T1000 (cell line): Measurements from ENCODE around the gene TSEN54.
A peak's percentile ranks its signal among the peaks of the same experiment; 100 is the strongest.
"Not testable (repeated sequence)": the region's sequence is repeated elsewhere in the genome, so short reads cannot be mapped to it uniquely, and the experiment has no call there.

ENCODE experiments used
- DNase-seq: peaks from one replicate; lab custom pipeline; 2025; ENCODE audit warnings: mixed read lengths; lab: John Stamatoyannopoulos, UW

The TSEN54 gene

DNA sequence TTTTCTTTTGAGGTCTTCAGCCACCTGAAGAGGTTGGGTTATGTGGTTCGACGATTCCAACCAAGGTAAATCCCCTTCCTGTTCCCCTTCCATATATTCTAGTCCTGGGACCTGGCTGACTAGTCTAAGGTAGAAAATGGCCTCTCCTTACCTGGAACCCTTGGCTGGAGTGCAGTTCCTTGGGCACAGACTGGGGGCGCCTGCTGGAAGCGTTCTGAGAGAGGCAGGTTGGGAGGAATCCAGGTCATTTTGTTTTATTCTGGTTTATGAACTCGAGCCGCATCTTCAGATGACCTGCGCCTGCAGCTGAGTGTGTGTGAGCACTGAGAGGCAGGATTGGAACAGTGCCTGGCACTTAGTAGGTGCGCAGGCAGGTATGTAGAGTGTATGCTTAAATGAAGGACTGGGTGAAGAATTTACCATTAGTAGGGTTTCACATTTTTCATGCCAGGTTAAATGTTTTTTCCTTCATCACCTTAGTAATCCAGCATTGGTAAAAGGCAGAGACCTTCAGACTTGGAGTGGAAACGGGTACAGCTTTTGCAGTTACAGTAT, 2.7 kb downstream of the TSEN54 start:
- DNase-seq: no peak

DNA sequence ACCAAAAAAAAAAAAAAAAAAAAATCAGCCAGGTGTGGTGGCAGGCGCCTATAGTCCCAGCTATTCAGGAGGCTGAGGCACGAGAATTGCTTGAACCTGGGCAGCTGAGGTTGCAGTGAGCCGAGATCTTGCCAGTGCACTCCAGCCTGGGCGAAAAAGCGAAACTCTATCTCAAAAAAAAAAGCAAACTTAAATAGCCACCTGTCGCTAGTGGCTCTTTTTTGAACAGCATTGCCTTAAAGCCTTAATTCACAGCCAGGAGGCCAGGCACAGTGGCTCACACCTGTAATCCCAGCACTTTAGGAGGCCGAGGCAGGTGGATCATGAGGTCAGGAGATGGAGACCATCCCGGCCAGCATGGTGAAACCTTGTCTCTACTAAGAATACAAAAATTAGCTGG, 4.1 kb downstream of the TSEN54 start:
- not testable (repeated sequence) for DNase-seq

DNA sequence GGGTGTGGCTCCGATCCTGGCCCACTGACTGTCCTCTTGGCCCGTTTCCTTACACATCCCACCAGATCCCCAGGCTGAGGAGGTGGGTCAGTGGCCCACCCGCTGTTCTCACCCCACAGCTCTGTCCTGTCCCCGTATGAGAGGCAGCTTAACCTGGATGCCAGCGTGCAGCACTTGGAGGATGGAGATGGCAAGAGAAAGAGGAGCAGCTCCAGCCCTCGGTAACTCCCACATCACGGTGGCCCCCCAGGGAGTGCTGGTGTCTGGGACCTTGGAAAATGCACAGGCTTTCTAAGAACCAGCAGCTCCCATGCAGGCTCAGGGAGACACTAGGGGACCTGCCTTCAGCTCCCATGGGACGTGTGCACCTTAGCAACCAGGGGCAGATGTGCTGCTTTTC, 5.0 kb downstream of the TSEN54 start:
- no peak for DNase-seq

DNA sequence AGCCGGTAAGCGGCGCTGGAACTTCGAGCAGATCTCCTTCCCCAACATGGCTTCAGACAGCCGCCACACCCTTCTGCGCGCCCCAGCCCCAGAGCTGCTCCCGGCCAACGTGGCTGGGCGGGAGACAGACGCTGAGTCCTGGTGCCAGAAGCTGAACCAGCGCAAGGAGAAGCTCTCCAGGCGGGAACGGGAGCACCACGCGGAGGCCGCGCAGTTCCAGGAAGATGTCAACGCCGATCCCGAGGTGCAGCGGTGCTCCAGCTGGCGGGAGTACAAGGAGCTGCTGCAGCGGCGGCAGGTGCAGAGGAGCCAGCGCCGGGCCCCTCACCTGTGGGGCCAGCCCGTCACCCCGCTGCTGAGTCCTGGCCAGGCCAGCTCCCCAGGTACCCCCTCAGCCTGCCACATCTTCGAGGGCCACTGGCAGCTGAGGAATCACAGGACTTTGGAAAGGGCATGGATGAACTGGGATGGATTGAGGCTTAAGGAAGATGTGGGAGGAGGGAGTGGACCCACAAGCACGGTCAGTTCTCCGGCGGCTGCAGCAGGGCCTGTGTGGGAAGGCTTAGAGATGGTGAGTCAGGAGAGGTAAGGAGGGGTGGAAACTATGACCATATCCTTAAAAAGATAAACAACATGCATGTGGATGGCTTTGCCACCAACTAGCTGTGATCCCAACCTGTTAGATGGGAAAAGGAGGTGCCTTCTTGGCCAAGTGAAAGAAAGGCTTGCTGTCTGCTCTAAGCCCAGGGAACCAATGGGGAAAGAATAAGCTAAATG, 5.8 kb downstream of the TSEN54 start:
- no peak for DNase-seq

DNA sequence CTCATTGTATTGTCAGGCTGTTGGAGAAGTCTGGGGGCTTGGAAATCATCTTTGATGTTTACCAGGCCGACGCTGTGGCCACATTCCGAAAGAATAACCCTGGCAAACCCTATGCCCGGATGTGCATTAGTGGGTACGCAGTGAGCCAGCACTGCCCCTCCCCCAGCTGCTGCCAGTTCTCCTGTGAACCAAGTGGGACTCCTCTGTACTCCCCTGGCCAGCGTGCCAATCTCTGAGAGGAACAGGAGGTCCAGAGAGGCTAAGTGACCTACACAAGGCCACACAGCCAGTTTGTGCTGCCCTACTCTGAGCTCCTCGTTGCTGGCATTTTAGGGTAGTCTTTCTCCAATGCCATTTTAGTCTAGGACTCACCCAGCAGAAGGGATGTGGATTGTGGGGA, 7.3 kb downstream of the TSEN54 start:
- DNase-seq: no peak

DNA sequence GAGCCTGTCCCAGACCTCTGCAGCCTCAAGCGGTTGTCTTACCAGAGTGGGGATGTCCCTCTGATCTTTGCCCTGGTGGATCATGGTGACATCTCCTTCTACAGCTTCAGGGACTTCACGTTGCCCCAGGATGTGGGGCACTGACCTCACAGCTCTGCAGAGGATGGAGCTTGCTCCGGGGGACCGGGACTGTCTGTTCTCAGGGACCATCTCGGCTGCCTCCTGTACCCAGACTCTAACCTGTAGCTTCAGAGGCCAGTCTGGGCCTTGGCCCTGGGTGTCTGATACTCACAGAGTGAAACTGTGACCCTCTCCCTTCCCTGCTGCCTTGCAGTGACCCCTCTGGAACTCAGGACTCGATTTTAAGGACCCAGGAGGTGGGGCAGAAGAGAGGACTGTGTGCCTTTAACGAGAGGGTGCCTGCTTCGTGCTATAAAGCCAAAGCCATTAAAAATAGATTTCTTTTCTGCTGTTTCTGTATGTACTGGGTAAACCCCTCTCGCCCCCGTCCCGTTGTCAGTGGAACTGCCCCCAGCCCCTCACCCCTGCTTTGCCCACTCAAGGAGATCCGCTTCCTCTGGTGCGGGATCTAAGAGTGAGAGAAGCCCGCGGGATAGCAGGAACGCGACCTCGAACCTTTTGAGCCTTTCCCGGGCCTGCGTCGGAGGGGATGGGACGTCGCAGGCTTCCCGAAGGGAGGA, 8.1 kb downstream of the TSEN54 start:
- no peak for DNase-seq

DNA sequence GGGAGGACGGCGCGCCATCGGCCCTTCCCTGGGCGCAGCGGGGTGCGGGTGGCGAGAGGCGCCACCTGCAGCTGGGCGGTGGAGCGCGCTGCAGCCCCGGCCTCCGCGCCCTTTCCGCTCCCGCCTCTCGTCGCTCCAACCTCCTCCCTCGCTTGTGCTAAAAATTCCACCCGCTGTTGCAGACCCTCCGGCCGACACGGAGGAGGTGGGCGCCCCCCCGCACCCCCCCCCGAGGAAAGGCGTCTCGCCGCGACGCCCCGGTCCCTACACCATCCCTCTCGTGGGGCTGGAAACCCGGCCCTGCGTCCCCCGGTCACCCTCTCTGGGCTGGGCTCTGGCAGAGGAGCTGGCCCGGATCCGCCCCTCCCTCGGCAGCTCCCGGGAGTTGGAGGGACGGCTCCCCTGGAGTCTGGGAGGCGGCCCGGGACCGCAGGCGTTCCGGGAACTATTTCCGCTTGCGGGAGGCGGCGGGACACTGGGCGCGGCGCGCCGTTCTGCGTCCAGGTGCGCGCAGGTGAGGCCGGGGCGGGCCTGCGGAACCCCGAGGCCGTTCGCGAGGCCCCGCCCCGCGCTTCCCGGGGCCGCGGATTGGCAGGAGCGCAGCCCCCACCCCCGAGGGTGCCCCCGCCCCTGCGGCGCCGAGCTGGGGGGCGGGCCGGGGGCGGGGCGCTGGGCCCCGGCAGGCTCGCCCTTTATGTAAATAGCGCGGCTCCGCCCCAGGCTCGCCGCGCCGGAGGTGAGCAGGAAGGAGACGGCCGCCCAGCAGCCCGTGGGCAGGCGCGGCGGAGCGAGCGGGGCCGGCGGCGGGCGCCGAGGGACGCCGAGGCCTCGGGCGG, 8.9 kb downstream of the TSEN54 start, which contains the start of gene LLGL2:
TSS of gene LLGL2 (plus strand) at position 728 of the 836 bp plus-strand sequence. CDS start 17,730 bp downstream, outside the sequence.
- peak; percentile 31 for DNase-seq

DNA sequence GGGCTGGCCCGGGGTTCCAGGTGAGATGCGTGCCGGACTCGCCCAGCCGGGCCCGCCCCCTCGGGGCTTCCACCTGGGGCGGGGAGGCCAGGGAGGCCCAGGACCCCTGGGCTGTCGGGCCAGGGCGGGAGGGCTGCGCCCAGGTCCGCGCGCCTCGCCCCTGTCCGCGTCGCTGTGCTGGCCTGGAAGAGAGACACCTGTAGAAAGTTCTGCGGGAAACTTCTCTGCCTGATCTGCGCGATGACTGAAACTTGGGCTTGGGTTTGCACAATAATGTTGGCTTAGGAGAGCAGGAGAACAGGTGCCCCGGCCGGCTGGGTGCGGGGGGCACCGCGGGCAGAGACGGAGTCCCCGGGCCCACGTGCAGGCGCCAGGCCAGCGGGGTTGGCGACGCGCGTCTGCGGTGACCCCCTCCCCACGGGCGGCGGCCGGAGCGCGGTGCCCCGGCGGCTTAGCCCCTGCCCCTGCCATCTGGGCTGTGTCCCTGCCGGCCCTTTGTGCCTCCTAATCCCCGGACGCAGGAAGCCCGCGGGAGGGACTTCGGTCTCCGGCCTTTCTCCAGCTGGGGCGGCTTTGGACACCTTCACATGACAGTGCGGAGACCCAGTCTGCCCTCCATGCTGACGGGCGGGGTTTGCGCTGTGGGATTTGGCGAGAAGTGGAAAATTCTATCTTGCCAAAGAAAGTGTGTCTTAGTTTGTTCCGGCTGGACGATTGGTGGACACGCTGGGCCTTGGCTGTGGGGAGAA, 9.7 kb downstream of the TSEN54 start:
- no peak for DNase-seq

DNA sequence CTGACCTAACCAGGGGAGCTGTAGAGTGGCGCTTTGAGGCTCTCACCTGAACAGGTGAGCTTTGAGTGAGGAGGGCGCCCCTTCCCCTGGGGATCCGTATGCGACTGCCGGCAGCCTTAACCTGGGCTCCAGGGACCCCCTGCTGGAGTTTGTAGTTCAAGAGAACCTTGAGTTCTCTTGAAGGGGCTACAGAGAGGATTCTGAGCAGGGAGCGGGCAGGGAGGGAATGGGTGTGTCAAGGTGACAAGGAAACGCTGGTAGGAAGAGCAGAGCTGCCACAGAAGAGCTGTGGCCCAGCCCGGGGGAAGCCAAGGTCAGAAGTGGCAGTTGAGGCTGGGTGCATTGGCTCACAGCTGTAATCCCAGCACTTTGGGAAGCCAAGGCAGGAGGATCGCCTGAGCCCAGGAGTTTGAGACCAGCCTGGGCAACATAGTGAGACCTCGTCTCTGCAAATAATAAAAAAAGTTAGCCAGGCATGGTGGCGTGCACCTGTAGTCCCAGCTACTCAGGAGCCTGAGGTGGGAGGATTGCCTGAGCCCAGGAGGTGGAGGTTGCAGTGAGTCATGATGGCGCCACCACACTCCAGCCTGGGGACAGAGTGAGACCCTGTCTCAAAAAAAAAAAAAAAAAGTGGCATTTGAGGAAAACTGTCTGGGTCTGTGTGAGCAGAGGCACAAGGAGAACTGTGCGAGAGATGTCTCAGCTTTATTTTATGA, 10.4 kb downstream of the TSEN54 start:
- DNase-seq: no peak

DNA sequence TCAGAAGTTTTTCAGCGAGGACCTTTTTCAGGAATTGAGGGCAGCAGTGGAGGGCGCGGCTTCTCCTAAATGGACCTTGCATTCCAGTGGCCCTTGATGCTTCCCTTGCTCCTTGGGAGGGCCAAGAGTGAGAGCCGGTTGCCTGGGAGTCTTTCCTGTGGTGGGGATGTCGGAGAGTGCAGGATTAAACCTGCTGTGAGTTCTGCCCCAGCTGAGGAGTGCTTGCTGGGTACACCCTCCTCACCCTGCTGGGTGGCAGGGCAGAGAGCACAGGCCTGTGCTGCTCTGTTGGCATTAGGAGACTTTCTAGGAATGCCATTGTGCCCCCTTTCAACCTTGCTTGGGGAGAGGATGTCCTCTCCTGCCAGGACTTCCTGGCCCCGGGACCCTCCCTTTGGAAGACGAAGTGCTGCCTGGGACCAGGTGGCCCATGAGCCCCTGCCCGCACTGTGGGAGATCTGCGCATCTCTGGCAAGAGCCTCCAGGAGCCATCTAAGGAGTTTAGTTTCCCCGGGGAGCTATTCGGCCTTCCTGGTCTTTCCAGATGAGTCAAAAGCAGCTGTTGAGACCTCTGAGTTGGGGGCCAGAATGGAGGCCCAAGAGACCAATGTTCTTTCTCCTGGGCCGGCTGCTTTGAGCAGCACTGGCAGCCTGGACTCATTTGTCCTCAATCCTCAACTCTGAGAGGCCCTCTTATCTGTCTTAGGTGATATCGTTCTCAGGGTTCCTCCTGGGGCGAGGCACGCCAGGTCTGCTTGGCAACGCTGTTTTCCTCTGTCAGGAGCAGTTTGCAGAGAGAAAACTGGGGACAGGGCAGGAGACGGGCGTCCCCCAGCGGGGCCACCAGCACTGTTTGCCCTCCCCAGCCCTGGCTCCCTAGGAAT, 14.8 kb downstream of the TSEN54 start:
- no peak for DNase-seq

DNA sequence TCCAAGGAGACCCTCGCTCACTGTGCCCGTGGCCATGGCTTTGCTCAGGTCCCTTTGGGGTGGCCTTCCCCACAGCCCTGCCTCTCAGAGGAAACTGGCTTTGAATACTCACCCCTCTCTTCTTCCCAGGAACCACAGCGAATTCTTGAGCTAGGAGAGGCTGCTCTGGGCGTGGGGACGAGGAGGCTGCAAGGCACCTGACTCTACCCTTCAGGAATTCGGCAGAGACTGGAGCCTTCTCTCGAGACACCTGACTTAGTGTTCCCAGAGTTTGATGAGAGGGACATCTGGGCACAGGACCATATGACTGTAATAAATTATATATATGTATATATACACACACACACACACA, 15.4 kb downstream of the TSEN54 start:
- no peak for DNase-seq

DNA sequence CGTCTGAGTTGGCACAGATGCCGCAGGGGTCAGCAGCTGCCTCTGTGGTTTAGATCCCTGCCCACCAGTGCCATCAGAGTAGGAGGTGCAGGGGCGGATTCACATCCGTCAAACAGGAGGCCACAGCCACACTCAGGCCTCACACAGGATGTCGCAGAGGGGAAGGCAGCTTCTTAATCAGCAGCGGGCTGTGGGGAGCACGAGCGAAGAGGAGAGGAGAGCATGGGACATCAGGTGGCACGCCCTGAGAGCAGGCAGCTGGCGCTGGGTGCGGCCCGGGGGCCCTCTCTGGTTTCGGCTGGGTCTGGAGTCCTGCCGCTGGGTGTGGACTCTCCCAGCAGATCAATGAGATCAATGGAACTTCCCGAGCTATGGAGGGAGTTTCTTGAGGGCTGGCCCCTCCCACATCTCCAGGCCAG, 18.8 kb downstream of the TSEN54 start:
- no peak for DNase-seq

DNA sequence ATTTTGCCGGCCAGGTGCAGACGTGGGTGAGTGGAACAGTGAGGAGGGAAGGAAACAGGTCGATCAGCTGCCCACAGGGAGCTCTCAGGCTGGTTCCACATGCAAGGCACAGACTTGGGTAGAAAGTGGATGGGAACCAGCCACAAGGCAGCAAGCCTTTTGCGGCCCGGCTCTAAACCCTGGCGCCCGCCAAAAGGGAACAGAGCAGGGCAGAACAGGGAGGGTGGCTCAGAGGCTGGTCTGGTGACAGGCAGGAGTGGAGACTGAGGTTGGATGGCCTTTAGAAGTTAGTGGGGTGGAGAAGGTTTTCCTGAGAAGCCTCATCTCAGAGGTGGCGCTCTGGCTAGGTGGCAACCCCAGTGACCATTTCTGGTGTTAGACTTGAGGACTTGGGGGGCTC, 19.5 kb downstream of the TSEN54 start:
- DNase-seq: no peak

DNA sequence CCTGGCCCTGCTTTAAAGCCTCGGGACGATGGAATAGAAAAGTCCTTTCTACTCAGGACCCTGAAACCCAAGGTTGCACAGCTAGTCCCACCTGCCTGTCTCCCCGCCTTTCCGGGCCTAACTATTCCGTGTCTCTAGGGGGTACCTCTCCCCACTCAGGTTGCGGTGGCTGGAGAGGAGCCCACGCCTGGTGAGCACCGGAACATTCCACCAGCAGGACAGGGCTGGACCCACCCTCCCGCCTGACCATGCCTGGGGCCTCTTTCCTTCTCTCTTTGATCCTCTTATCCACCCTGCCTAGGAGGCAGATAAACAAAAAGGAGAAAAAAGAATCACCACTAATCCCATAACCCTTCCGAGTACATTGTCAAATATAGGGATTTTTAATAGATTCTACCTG, 20.0 kb downstream of the TSEN54 start:
- no peak for DNase-seq

DNA sequence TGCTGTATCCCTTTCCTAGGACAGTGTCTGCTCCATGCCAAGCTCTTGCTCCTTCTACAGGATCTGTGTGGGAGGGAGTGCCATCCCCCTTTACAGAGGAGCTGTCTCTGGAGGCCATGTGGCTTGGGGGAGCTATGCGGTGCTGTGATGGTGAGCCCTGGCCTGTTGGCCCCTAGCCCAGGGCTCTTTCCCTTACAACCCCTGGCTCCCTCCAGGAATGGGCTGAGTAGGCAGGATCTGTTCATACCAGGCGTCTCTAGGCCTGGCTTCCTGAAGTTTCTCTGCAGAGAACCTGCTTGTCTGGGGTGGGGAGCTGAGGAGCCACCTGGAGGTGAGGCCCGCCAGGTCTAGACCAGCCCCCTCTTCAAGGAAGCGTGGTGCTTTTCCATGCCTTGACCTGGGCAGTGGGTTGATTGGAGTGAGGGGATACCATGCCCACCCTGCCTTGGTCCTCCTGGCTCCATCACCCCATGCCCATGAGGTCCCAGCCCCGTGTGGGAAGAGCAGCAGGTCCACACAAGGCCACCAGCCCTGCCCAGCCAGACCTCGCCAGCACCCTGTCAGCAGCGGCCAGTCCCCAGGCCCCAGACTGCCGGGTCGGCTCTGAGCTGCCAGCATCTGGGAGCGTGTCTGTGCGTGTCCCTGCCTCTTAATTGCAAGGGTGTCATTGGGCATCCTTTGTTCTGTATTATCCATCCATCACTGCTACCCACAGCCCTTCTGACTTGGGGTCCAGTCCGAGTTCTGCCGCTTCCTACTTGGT, 23.8 kb downstream of the TSEN54 start:
- no peak for DNase-seq

DNA sequence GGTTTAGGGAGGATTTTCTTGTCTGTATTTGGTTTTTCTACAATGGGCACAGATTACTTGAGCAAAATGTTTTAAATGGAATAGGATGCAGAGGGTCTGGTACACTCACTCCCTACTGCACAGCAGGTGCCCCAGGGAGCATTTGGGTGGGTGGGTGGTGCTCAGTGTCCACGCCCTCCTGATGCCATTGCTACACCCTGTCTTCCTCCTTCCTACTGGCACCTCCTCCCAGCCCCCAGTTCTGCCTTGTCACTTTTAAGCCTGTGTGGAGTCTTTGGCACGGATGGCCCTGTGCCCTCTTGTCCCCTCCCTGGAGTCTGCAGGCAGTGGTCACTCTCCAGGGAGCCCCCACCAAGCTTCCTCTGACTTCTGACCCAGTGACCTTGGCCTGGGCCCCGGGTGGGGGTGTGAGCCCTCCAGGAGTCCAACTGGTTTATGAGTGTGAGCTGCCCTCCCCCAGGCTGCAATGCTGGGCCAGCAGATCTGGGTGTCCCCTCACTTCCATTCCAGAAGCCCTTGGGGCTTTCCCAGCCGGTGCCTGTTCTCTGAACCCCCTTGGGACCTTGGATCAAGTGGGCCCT, 24.7 kb downstream of the TSEN54 start:
- no peak for DNase-seq

DNA sequence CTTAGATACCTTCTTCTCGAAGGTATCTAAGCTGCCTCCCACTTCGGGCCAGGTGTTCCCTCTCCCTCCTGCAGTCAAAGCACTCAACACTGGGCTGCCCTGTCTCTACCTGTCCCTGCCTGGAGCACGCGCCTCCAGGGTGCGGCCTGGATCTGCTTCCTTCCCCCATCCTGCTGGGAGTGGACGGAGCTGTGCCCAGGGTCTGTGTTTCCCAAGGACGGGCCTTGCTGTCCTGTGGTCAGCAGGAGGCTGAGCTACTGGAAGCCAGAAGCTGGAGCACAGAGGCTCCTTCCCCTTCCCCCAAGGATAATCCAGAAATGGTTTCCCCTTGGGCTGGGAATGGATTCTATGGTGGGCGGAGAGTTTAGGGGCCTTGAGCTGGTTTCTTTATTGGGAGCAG, 25.9 kb downstream of the TSEN54 start:
- no peak for DNase-seq

DNA sequence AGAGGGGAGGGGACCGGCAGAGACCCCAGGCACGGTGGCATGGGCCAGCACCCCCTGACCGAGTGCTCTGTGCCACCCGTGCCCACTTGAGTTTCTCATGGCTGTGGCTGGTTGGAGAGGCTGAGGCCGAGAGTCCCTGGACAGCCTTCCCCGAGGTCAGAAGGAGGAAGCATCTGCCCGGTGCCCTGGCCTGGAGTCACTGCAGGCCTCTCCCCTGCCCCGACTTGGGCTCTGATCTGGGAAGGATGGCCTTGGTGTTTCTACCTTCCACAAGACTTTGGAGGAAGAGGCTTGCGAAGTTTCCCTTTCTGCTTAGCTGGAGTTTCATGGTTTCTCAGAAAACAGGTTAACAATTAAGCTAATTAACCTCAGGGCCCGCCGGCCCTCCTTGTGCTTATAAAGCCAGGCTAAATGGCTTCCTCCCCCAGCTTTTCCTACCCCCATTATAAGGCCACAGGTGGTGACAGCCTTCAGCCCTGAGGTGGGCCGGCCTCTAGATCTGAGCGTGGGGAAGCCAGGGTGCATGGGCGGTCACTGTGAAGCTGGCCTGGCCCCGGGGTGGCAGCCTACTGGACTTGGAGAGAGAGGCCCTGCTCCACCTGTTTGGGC, 26.5 kb downstream of the TSEN54 start:
- no peak for DNase-seq
